Measurements from ENCODE around the gene PCBP4.

Gene PCBP4

GRCh38 chr3:51937611-51938450 is 29.4 kb downstream of the PCBP4 start:
- no peak for DNase-seq (ENCODE audit: low read depth)
- no peak overlapping the region for H3K4me3 ChIP-seq (ENCODE audit: low read length)
- TF ChIP-seq, protein P1, sequence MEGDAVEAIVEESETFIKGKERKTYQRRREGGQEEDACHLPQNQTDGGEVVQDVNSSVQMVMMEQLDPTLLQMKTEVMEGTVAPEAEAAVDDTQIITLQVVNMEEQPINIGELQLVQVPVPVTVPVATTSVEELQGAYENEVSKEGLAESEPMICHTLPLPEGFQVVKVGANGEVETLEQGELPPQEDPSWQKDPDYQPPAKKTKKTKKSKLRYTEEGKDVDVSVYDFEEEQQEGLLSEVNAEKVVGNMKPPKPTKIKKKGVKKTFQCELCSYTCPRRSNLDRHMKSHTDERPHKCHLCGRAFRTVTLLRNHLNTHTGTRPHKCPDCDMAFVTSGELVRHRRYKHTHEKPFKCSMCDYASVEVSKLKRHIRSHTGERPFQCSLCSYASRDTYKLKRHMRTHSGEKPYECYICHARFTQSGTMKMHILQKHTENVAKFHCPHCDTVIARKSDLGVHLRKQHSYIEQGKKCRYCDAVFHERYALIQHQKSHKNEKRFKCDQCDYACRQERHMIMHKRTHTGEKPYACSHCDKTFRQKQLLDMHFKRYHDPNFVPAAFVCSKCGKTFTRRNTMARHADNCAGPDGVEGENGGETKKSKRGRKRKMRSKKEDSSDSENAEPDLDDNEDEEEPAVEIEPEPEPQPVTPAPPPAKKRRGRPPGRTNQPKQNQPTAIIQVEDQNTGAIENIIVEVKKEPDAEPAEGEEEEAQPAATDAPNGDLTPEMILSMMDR (conservative IDR thresholded peaks at IDR 0.05; ENCODE audit: low read length) = no peak

- no peak for DNase-seq (ENCODE audit: low read depth)
- H3K4me3 ChIP-seq (ENCODE audit: low read length) = no peak overlapping the region
- TF ChIP-seq, protein P1 (conservative IDR thresholded peaks at IDR 0.05; ENCODE audit: low read length) = no peak
Observed at GRCh38 chr3:51937014-51937413, 30.2 kb downstream of the PCBP4 start.

GRCh38 chr3:51935886-51936755 is 31.1 kb downstream of the PCBP4 start:
- DNase-seq (ENCODE audit: low read depth) = no peak
- no peak overlapping the region for H3K4me3 ChIP-seq (ENCODE audit: low read length)
- TF ChIP-seq, protein P1 (conservative IDR thresholded peaks at IDR 0.05; ENCODE audit: low read length) = no peak

DNA sequence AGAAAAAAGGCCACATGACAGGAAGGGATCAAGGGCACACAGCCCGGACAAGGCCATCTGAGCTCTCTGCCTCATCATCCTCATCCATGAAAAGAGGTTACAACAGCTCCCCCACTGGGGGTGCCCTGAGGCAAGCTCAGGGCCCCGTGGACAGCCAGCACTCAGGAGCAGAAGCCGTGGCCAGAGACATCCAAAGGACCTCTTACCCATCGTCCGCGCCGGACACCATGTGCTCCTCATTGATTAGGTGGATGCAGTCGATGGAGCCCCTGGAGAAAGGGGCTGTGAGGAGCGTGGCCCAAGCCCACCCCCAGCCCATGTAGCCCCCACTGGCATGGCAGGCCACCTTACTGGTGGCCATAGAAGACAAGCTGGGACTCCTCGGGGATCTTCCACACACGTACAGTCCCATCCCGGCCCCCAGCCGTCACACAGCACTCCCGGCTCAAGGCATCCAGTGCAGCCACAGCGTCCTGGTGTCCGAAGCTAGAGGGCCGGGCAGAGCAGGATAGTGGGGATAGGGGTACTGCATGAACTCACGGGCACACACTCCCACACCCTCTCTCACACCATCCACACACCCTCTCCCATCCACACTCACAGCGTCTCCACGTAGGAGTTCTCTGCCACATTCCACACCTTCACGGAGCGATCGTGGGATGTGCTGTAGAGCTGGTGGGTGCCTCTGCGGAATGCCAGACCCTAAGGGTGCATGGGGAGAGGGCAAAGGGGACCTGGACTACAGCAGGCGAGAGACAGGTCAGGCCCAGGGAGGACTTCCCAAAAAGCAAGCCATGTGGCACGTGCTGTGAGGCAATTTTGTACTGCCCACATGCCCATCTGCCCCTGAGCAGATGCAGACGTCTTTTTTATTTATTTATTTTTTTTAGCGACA is 32.0 kb downstream of the PCBP4 start:
- DNase-seq (ENCODE audit: low read depth) = no peak
- TF ChIP-seq, protein P1 (conservative IDR thresholded peaks at IDR 0.05; ENCODE audit: low read length) = no peak
- no peak overlapping the region for H3K4me3 ChIP-seq (ENCODE audit: low read length)

DNA sequence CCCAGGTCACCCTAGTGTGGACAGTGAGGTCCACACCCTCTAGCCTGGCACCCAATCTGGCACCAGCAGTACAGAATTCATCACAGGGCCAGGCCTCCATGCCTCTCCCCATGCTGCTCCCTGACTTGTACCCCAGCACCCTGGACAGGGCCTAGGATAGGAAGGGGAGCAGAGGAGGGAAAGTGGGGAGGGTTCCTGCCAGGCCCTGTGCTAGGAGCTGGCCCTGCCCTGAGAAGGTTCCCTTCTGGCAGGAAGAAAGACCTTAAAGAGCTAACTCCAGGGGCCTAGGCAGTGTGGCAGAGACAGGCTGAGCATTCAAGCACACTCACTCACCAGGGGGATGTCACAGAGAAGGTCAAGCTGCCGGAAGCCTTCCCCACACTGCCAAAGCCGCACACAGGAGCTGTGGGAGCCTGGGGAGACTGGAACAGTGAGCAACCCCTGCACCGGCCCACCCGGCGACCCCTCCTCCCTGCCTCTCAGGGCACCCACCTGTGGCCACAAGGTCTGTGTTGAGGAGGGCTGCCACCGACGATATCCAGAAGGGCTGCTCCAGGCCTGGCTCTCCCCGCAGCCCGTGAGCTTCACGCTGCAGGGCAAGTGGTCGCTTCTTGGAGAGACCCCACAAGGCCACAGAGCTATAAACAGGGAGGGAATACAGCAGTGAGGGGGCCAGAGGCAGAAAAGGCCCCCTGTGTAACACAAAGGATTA is 33.0 kb downstream of the PCBP4 start:
- DNase-seq (ENCODE audit: low read depth) = no peak
- H3K4me3 ChIP-seq (ENCODE audit: low read length) = no peak overlapping the region
- TF ChIP-seq, protein P1 (conservative IDR thresholded peaks at IDR 0.05; ENCODE audit: low read length) = no peak

GRCh38 chr3:51933471-51934138 is 33.6 kb downstream of the PCBP4 start:
- H3K4me3 ChIP-seq (ENCODE audit: low read length) = no peak overlapping the region
- TF ChIP-seq, protein P1 (conservative IDR thresholded peaks at IDR 0.05; ENCODE audit: low read length) = no peak
- no peak for DNase-seq (ENCODE audit: low read depth)

Measured in AG10803 (cell line).